CD4-positive, alpha-beta T cell treated with Interleukin-21 for 1 hour (primary cell): ENCODE results near the gene ADCYAP1R1.

ENCODE experiments used
- DNase-seq: peaks from one replicate; pipeline ENCODE4 v3.0.0-alpha.2; 2020

The ADCYAP1R1 gene

DNA sequence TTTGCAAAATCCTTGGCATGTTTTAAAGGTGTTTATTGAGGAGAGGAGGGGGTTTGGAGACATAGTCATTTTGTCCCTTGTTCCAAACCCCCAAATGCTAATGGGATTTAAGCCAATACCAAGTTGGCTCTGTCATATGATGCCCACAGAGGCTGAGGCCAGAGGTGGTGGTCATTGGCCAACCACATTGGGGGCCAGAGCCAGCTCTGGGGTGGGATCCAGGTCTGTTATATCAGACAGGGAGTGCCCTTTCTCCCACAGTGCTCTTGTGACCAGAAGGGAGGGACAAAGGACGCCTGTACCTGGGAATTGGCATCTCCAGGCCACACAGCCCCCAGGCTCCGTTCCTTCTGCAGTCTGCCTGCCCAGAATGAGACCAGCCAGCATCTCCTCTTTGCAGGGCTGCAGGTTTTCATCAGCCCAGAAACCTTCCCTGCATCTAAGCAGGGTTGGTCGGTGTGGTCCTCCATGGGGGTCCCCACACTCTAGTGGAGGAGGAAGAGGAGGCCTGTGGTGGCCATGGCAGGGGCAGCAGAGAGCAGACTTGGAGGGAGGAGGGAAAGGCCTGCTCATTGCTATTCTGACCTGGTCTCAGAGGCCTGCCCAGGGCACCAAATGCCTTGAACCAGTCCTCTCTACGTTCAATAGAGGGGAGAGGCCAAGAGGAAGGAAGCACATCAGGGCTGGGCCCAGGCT is 17.9 kb downstream of the ADCYAP1R1 start:
- no peak for DNase-seq

DNA sequence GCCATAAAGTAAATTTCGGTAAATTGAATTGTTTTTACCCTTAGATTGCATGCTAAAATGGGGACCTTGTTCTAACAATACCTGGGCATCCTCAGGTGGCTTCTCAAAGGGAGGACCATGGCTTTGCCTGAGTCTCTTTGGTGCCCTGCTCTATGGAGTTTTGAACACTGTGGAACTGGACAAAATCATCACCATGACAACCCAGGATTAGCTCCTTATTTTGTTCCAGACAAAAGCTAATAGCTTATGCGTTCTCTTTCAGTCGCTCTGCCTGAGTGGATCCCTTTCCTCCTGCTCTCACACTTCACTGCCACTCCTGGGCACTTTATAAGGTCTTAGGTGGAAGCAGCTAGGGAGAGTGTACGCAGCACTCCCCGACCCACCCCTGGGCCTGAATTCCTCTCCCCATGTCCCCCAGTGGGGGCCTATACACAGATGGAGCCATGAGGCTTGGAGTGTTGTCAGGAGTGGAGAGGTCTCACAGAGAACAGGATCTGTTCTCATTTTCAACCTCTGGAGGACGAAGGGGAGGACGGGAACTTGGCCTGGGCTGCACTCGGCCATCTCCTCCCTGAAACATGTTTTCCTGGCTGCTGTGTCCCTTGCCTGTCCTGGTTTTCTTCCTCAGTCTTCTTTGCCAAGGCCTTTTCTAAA is 19.0 kb downstream of the ADCYAP1R1 start:
- no peak for DNase-seq

GRCh38 chr7:31071645-31072029 is 19.5 kb downstream of the ADCYAP1R1 start:
- no peak for DNase-seq

DNA sequence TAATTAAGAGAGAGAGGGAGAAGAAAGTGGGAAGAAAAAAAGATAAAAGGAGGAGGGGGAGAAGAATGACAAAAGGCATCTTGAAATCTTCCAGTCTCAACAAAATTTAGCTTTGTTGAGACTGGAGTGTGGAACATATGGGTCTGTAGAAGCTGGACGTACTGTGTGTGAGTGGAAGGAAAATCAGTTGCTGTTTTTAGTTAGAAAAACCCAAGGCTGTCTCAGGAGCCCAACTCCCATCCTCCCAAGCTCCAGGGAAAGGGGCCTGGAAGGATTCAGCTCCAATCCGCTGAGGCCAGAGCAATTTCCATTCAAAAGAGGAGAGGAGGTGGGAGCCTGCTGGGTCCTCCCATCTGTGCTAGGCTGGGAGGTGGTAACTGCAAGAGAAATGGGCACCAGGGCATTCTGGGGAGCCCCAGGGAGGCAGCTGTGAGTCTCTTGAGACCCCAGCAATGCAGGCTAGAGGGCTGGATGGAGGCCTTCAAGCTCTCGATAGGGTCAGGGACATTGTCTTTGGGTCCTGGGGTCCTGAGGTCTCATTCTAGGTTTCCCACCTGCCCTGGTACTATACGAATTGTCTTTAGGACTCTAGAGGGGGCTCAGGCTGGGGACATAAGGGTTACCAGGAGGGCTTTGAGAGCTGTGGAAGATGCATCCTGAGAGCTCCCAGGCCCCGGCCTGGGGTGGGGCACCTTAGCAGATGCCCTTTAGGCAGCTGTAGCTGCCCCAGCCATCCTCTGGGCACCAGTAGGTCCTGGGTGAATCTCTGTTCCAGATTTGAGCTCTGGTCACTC is 21.4 kb downstream of the ADCYAP1R1 start:
- no peak for DNase-seq

DNA sequence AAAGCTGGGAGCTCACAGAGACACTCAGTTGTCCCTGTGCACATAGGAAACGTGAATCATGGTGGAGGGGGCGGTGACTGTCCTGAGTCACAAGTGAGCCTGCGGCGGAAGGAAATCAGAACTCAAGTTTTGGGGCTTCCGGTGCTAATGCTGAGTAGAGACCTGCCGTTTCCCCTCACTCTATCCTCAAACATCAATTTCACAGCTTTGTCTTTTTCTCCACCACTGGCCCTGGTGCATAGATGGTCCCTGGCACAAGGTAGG is 21.9 kb downstream of the ADCYAP1R1 start:
- no peak for DNase-seq

DNA sequence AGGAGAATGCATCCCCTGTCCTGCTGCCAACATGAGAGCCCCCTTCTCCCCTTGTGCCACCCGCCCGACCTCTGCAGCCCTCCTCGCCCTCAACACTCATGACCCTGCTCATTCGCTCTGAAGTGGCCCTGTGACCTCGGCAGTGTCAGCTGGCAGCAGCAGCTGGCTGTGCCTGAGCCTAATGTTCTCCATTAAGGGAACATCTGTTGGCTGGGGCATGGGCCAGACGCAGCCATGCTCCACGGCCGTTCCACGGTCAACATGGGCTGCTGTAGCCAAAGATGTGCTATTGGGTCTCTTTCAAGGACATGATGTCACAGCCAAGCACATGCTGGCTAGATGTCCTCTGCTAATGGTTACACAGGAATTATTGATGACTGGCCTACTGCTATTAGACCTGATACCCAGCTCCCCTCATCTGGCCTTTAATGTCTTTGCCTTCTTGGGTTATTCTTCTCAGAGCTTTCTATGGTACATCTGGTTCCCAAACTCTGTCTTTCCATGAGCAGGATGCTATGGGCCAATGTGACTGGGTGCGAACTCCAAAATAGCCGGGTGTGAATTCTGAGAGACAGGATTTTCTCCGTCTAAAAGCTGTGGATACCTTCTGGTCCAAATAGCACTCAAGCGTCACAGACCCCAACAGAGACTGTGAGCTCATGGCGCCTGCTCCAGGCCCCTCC is 22.4 kb downstream of the ADCYAP1R1 start:
- DNase-seq, result no peak

DNA sequence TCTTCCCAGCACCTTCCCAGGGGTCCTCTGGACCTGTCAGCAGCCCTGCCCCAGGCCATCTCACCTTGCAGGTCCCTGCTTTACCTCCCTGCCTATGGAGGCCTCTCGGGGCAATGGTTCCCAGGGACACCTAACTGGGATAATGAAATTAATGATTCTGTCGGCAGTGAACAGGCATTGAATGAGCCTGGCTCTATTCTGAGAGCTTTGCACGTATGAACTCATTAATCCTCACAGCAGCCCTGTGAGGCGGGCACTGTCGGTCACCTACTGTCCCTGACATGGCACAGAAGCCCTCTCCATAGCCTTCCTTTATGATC is 22.9 kb downstream of the ADCYAP1R1 start:
- DNase-seq, result no peak

DNA sequence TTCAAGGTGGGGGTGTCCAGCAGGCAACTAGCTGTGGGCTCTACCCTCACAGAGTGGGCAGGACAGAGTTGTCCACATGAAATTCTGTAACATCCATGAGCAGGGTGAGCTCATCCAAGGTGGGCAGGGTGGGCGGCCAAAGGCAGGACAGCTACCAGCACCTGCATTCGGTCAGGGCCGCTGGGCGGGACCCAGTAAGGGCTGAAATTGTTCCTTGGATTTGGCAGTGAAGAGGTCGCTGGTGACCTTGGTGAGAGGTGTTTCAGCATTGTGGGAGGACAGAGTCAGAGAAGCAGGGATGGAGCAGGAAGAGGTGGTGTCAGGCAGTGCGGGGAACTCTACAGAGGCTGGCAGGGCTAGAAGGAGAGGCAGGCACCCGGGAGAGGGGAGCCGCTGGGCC is 23.9 kb downstream of the ADCYAP1R1 start:
- no peak for DNase-seq

- no peak for DNase-seq
These were observed 24.7 kb downstream of the ADCYAP1R1 start for GRCh38 chr7:31076641-31077310.

DNA sequence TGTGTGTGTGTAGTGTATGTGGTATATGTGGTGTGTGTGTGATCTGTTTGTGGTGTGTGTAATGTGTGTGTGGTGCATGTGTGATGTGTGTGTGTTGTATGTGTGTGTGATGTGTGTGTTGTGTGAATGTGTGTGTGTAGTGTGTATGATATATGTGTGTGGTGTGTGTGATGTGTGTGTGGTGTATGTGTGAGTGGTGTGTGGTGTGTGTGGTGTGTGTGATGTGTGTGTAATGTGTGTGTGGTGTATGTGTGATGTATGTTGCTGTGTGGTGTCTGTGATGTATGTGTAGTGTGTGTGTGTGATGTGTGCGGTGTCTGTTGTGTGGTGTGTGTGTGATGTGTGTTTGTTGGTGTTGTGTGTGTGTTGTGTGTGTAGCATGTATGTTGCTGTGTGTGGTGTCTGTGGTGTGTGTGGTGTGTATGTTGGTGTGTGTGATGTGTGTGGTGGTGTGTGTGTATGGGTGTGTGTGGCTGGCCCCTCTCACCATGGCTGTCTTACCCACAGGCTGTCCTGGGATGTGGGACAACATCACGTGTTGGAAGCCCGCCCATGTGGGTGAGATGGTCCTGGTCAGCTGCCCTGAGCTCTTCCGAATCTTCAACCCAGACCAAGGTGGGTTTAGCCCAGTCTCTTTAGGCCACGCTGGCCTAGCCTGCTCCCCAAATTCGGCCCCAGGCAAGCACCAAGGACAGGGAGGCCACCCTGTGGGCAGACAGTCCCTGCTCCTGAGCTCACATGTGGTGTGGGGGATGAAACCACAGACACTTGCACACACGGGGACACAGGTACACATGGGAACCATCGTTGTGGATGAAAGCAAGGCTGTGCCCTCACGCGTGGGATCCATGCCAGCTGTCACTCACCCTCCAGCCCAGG is 25.6 kb downstream of the ADCYAP1R1 start:
- no peak for DNase-seq

- no peak for DNase-seq
These were observed 26.4 kb downstream of the ADCYAP1R1 start for GRCh38 chr7:31078363-31078990.

DNA sequence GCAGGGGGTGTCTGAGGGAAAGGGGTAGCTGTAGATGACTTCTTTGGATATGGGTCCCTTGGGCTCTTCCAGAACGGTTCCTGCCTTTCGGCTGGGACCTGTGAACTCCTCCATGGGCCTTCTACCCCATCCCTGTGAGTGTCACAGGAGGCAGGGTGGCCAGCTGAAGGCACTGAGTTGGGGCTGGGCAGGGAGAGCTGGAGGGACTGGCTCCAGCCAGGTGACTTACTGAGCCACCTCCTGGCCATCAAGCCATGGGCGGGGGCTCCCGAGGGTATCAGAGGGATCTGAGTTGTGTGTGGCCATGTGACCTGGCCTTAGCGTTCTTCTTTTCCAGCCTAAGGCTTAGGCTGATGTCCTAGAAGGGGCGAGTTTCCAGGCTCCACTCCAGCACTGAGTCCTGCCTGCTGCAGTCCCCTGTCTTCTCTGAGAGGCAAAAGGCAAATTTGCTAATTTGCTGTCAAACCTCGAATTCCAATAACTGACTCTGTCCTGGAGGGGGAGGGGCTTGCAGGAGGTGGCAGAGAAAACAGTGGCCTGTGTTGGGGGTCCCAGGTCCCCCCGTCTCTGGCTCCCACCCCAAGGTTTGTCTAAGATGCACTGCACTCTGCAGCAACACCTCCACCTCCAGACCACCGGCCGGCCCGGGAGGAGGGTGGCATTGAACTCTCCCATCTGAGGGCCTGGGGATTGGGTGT is 27.2 kb downstream of the ADCYAP1R1 start:
- no peak for DNase-seq

DNA sequence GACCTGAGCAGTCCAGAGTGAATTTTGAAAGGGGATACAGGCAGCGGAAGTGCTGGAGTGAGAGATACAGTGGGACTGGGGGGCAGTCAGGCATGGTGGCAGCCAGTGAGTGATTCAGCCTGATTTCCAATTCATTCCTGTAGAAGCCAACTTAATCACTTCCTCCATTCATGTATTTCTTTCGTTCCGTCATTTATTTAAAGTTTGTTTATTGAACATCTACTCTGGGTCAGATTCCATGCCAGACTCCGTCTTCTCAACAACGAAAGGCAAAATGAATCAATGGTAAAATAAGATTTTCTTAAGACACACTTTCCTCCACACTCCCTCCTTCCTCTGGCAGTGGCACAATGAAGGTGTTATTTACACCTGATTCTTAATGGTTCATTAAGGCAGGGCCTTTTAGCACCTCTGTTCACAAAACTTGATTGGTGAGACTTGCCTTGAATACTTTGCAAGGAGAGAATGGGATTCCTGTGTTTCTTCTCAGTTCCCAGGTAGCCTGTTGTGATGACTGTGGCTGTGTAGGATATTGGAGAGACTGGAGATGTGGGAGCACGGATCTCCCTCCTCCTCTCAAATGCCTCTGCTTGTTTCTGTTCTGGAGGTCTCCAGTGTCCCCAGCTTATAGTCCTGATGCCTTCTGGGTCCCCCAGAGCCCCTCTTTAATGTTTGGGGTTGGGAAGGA is 27.9 kb downstream of the ADCYAP1R1 start:
- no peak for DNase-seq

- DNase-seq, result no peak
These were observed 28.7 kb downstream of the ADCYAP1R1 start for GRCh38 chr7:31080763-31081162.

DNA sequence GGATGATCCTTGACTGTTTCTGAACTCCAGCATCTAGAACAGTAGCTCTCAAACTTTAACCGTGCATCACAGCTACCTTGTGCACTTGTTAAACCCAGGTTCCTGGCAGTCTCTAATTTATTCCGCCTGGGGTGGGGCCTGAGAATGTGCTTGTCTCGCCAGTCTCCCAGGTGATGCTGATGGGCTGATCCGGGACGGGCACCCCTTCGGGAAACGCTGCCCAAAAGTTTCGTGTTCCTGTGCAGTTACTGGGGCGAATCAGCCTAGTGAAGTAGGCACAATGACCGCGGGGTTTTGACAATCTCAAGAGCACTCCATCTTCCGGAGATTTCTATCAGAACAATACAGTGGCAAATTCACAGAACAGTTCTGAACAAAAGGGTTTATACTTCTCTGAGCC is 29.9 kb downstream of the ADCYAP1R1 start:
- DNase-seq, result no peak

DNA sequence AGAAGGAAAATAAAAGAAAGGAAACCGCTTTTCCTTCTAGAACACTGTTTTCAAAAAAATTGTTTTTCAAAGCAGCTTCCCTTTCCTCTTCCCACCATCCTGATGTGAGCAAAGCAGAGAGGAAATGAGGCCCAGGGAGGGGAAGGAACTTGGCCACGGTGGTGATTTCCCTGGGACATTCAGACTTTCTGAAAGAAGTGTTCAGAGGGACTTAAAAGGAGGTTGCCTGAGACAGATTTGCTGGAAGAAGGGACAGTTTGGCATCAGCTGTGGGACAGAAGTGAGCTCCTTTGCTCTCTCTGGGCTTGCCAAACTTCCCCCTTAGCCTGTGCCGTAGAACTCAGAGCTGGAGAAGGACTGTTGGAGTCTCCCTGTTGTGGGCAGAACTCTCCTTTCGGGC is 30.3 kb downstream of the ADCYAP1R1 start:
- DNase-seq, result no peak

DNA sequence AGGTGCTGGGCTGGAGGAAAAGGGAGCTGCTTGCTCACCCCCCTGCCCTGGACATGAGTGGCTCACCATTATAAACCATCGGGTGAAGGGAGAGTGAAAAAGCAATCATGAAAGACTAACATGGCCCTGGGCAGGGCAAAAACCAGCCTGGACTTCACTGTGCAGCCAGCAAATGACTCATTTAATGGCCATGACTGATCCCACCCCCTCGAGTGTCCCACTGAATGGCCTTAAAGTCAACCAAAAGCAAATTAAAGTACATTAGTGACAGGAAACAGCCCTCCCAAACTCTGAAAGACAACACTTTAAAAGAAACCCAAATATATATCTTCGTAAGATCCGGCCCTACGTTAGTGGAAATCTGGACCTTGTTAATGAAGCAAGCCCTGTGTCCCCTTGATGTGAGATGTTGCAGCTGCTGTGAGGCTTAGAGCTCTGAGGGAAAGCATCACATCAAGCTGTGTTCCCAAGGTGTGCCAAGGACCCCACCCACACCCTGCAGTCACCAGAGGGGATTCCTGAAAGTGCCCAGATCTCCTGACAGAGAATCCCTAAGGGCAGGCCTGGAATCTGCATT is 31.2 kb downstream of the ADCYAP1R1 start:
- no peak for DNase-seq

GRCh38 chr7:31084226-31084625 is 32.1 kb downstream of the ADCYAP1R1 start:
- DNase-seq, result no peak

DNA sequence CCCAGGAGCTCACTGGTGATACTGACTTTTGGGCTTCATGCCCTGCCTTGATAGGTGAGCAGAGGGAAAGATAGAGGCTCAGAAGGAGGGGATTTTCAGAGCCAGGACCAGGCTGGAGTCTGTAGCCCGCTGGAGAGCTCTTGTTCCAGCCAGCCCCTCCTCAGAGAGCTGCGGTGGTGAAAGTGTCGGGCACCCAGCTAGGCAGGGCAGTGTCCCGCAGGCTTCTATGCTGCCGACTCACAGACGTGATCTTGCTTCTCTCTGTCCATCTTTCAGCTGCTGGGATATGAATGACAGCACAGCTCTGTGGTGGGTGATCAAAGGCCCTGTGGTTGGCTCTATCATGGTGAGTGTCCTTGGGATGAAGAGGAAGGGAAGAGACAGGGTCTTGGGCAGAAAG is 35.2 kb downstream of the ADCYAP1R1 start:
- no peak for DNase-seq

DNA sequence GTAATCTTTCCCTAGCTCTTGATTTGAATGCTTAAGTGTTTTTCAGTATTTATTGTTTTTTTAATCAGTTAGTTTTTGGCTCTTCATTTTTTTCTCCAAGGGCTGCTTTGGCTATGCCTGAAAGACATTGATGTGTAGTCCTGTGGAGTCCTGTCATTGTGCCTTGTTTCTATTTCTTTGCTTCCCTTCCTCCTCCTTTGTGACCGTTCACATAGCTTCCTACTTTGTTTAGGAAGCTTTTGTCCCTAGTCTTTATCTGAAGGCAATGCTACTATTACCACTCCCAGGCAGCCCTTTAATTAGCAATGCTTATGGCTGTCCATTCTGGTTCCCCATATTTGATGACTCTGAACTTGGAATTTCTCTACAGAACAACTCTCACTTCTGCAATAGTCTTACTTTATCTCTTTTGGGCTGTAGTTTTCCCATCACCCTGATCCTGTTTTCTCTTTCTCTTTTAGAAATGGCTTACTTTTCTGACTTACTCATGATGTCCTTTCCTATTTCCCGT is 39.9 kb downstream of the ADCYAP1R1 start:
- no peak for DNase-seq
